ENCODE measurements around the gene RAB3IL1. TPM values are rescaled to one million over a fixed set of nuclear protein-coding genes. Genes with fewer than 3 reads are reported as not detected.

Gene RAB3IL1
- total and polyA plus RNA-seq, 9 of the 15 experiments (the other 6 are each of a cell fraction or from before 2014, with no cell fraction given): 0.15 to 42.6 (median 15.5) TPM

DNA sequence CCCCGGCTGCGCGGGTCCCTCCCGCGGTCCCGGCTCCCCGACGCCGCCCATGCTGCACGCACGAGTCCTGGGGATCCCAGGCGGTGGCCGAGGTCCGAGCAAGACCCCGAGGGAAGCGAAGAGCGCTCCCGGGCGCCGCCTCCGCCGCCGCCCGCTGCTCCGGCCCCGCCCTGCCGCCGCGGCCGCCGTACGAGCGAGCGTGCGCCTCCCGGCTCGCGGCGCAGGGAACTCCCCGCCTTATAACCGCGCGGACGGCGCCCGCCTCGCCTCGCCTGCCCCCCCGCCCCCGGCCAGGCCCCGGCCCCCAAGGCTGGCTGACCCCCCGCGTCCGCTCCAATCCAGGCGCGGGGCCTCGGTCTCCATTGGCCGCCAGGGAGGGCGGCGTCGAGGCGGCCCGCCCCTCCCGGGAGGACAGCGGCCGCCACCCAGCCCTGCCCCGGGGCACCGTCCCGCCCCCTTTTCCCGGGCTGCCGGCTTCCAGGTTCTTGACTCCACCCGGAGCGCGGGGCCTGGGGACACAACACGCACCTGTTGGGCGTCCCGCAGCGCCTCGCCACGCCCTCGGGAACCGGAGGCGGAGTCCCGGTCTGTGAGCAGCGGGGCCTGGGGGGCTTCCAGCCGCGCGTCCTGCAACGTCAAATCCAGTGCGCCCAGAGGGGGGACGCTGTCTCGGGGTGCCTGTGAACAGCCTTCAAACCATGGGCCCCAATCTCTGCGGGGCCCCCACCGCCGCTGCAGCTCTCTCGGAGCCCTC lies 25.9 kb downstream of the RAB3IL1 start, which contains the start of gene FADS3:
FADS3 (minus strand) TSS at position 215 of the 754 bp plus-strand sequence; CDS start at position 51, 164 bp downstream.
- peak within 1 kb of the TSS; percentile 92 for H3K4me2 ChIP-seq (ENCODE audit: insufficient read depth, low read length)
- no peaks in the 10 kb centered on the region for H3K27me3 ChIP-seq (ENCODE audit: control insufficient read depth in 2 of 2, insufficient read depth in 2 of 2, low read length in 2 of 2)
- H3K36me3 ChIP-seq (ENCODE audit: control insufficient read depth, insufficient read depth, low read length): peaks cover 15% of the 10 kb centered on the region; the same call in 2 of the 3 replicates
- POLR2A ChIA-PET: interaction anchor here (1.1 to 1.4 kb wide), 2 partner anchors 21 to 98 kb away, joined by 3 read pairs; partner anchors contain the start of gene FEN1
- H4K20me1 ChIP-seq (replicated peaks; ENCODE audit: control insufficient read depth, insufficient read depth, low read length): no peaks in the 10 kb centered on the region
- intact Hi-C loops (cut with micrococcal nuclease) (loop anchor here (2.0 kb wide), 1 partner anchor 95 kb away; no protein-coding TSS in a partner anchor), in situ Hi-C loops (cut with MboI) (no loop called here)
- H3K79me2 ChIP-seq (ENCODE audit: control insufficient read depth, insufficient read depth, low read length): peaks cover 42% of the 10 kb centered on the region
- H3K4me3 ChIP-seq: peak within 1 kb of the TSS; percentile 64
- peak within 1 kb of the TSS; percentile 68 to 94 for H3K9ac ChIP-seq (ENCODE audit: insufficient read depth in 1 of 2, low read depth in 2 of 2, low read length in 2 of 2)
- H2AFZ ChIP-seq (ENCODE audit: low read depth, low read length): peak within 1 kb of the TSS; percentile 84
- peak; percentile 90 to 98 (median 96) for DNase-seq (ENCODE audit: extremely low read depth in 1 of 4, low spot score in 3 of 4)
- no peak for FAIRE-seq
- CTCF ChIA-PET (ENCODE audit: low intra/inter-chr PET ratio): interaction anchor here (0.6 to 1.2 kb wide), 2 partner anchors 94 kb away, joined by 3 to 6 read pairs; no protein-coding TSS in a partner anchor
- no peaks in the 10 kb centered on the region for H3K9me3 ChIP-seq (replicated peaks; ENCODE audit: control insufficient read depth, insufficient read depth, low read depth, low read length)
- BruUV-seq (replicated peaks): no TSS peak
- peak within 1 kb of the TSS; percentile 66 for H3K27ac ChIP-seq (ENCODE audit: extremely low read depth, low read depth, low read length)
- H3K4me1 ChIP-seq (replicated peaks in 1 of 2; ENCODE audit: control insufficient read depth in 2 of 2, insufficient read depth in 2 of 2, low read length in 2 of 2): peaks cover 15 to 45% of the 10 kb centered on the region in 2 experiments
- ATAC-seq: peak; percentile 95
- WGBS (ENCODE audit: insufficient coverage, low coverage, missing lambda C conversion rate): 2% methylated on average over 50 of the region's 96 CpGs
- H3K9me1 ChIP-seq (ENCODE audit: control insufficient read depth, insufficient read depth, low read length): no peaks in the 10 kb centered on the region
- TF ChIP-seq NR2C2 (CRISPR knock-in tag; IDR thresholded peaks at IDR 0.05): no peak
- TF ChIP-seq NR2C2 (tag; IDR thresholded peaks at IDR 0.05): 0 out of 2 replicates have a peak, but pooled peaks have one; percentile 6
- TF ChIP-seq RBM34 (IDR thresholded peaks at IDR 0.05; ENCODE audit: borderline replicate concordance, insufficient read depth, low read length): 0 out of 2 replicates have a peak, but pooled peaks have one; percentile 52
- TF ChIP-seq, protein P1, sequence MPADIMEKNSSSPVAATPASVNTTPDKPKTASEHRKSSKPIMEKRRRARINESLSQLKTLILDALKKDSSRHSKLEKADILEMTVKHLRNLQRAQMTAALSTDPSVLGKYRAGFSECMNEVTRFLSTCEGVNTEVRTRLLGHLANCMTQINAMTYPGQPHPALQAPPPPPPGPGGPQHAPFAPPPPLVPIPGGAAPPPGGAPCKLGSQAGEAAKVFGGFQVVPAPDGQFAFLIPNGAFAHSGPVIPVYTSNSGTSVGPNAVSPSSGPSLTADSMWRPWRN (IDR thresholded peaks at IDR 0.05; ENCODE audit: low read depth): no peak
- TF ChIP-seq, protein P2, sequence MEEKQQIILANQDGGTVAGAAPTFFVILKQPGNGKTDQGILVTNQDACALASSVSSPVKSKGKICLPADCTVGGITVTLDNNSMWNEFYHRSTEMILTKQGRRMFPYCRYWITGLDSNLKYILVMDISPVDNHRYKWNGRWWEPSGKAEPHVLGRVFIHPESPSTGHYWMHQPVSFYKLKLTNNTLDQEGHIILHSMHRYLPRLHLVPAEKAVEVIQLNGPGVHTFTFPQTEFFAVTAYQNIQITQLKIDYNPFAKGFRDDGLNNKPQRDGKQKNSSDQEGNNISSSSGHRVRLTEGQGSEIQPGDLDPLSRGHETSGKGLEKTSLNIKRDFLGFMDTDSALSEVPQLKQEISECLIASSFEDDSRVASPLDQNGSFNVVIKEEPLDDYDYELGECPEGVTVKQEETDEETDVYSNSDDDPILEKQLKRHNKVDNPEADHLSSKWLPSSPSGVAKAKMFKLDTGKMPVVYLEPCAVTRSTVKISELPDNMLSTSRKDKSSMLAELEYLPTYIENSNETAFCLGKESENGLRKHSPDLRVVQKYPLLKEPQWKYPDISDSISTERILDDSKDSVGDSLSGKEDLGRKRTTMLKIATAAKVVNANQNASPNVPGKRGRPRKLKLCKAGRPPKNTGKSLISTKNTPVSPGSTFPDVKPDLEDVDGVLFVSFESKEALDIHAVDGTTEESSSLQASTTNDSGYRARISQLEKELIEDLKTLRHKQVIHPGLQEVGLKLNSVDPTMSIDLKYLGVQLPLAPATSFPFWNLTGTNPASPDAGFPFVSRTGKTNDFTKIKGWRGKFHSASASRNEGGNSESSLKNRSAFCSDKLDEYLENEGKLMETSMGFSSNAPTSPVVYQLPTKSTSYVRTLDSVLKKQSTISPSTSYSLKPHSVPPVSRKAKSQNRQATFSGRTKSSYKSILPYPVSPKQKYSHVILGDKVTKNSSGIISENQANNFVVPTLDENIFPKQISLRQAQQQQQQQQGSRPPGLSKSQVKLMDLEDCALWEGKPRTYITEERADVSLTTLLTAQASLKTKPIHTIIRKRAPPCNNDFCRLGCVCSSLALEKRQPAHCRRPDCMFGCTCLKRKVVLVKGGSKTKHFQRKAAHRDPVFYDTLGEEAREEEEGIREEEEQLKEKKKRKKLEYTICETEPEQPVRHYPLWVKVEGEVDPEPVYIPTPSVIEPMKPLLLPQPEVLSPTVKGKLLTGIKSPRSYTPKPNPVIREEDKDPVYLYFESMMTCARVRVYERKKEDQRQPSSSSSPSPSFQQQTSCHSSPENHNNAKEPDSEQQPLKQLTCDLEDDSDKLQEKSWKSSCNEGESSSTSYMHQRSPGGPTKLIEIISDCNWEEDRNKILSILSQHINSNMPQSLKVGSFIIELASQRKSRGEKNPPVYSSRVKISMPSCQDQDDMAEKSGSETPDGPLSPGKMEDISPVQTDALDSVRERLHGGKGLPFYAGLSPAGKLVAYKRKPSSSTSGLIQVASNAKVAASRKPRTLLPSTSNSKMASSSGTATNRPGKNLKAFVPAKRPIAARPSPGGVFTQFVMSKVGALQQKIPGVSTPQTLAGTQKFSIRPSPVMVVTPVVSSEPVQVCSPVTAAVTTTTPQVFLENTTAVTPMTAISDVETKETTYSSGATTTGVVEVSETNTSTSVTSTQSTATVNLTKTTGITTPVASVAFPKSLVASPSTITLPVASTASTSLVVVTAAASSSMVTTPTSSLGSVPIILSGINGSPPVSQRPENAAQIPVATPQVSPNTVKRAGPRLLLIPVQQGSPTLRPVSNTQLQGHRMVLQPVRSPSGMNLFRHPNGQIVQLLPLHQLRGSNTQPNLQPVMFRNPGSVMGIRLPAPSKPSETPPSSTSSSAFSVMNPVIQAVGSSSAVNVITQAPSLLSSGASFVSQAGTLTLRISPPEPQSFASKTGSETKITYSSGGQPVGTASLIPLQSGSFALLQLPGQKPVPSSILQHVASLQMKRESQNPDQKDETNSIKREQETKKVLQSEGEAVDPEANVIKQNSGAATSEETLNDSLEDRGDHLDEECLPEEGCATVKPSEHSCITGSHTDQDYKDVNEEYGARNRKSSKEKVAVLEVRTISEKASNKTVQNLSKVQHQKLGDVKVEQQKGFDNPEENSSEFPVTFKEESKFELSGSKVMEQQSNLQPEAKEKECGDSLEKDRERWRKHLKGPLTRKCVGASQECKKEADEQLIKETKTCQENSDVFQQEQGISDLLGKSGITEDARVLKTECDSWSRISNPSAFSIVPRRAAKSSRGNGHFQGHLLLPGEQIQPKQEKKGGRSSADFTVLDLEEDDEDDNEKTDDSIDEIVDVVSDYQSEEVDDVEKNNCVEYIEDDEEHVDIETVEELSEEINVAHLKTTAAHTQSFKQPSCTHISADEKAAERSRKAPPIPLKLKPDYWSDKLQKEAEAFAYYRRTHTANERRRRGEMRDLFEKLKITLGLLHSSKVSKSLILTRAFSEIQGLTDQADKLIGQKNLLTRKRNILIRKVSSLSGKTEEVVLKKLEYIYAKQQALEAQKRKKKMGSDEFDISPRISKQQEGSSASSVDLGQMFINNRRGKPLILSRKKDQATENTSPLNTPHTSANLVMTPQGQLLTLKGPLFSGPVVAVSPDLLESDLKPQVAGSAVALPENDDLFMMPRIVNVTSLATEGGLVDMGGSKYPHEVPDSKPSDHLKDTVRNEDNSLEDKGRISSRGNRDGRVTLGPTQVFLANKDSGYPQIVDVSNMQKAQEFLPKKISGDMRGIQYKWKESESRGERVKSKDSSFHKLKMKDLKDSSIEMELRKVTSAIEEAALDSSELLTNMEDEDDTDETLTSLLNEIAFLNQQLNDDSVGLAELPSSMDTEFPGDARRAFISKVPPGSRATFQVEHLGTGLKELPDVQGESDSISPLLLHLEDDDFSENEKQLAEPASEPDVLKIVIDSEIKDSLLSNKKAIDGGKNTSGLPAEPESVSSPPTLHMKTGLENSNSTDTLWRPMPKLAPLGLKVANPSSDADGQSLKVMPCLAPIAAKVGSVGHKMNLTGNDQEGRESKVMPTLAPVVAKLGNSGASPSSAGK (IDR thresholded peaks at IDR 0.05): peak; percentile 50; the same call in 1 of the 2 replicates
- TF ChIP-seq BRD4 (IDR thresholded peaks at IDR 0.05): no peak

All from K562 (cell line).